Activated effector memory CD4-positive, alpha-beta T cell treated with anti-CD3 and anti-CD28 coated beads, Interleukin-2, amount 50 U/mL, for 16 hours (primary cell): ENCODE measurements around the gene STRA6.

ENCODE experiments used
- DNase-seq: peaks from one replicate; pipeline ENCODE4 v3.0.0-alpha.2; 2020

Gene STRA6

DNA sequence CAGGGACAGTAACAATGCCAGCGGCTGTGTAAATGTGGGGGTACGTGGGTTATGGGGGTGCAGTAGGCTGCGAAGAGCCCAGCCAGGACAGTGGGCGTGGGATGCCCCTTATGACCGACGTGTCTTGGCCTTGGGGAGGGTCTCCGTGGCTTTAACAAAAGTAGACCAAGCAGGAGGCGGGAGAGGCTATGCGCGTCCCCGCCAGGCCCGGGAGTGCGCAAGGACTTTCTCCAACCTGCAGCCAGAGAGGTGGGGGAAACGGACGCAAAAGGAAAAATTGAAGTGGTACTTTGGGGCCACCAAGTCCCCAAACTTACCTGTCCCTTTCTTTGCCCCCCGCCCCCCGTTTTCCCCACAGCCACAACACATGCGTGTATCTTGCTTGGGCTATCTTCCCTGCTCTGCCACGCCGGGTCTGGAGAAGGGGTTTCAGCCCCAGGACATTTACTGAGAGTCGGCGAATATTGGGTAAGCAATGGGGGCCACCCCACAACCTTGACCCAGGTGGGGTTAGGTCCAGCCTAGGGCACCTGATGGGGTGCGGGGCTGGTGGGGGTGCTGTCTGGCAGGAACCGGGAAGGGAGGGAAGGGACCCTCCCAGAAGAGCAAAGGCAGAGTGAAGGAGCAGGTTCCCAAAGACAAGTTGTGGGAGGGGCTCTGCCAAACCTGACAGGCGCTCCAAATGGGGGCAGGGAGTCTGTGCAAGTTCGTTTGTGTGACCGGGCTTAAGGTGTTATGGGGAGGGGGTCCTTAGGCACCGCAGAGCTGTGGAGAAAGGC, 71.5 kb downstream of the STRA6 start:
- no peak for DNase-seq

DNA sequence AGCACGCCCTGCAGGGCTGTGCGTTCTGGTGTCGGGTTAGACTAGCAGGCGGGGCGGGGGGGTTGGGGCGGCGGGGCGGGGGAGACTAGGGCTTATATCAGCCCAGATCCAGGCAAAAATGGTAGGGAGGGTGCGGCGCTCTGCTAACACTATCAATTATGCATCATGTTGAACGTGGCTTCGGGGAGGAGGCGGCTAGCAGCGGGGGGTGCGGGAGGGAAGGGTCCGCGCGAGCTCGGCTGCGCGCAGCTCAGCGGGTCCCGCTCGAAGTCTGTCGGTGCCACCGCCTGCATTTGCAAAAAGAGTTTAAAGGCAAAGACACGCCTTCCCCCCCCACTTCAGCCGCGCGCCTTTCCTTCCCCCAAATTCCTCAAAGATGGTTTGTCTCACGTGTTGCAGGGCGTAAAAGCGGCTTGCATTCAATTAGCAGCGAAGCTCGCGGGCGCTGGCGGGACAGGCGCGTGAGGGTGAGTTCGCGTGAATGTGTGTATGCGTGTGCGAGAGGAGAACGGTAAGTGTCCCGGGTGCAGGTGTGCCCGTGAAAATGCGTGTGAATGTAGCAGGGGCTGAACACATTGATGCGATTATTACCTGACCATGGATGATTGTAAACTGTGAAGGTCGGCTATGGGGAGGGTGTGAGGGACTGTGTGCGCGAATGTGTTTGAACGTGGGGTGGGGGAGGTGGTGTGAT, 72.3 kb downstream of the STRA6 start, which contains the start of gene ISLR2:
ISLR2 (plus strand) TSS at position 432 of the 694 bp plus-strand sequence. CDS start 2,169 bp downstream, outside the sequence.
- no peak for DNase-seq

DNA sequence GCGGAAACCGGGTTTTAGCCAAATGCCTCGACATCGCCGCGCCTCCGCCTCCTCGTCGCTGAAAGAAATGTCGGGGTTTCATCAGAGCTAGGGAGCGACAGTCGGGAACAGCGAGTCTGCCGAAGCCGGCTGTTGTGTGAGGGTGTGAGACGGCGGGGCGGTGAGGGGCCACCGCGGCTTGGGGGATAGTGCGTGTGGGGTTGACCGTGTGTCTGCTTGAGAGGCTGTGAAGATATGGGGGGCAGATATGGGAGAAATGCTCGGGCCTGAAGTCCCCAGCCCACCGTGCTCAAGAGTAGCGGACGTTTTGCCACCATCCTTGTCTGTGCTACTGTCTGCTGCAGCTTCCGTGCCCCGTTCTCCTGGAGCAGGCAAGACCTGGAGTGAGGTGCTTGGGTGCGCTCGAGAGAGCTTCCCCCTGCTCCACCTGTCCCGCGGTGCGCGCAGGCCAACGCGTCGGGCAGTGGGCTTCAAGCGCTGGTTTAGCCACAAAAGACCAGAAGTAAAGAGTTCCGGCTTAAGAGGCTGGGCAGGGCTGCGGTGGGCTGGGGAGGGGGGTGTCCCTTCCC, 72.9 kb downstream of the STRA6 start:
- DNase-seq: no peak
